Measurements from ENCODE around the gene CACNA1S.

- TF ChIP-seq, protein P1, sequence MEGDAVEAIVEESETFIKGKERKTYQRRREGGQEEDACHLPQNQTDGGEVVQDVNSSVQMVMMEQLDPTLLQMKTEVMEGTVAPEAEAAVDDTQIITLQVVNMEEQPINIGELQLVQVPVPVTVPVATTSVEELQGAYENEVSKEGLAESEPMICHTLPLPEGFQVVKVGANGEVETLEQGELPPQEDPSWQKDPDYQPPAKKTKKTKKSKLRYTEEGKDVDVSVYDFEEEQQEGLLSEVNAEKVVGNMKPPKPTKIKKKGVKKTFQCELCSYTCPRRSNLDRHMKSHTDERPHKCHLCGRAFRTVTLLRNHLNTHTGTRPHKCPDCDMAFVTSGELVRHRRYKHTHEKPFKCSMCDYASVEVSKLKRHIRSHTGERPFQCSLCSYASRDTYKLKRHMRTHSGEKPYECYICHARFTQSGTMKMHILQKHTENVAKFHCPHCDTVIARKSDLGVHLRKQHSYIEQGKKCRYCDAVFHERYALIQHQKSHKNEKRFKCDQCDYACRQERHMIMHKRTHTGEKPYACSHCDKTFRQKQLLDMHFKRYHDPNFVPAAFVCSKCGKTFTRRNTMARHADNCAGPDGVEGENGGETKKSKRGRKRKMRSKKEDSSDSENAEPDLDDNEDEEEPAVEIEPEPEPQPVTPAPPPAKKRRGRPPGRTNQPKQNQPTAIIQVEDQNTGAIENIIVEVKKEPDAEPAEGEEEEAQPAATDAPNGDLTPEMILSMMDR (IDR thresholded peaks at IDR 0.05), result no peak
- TF ChIP-seq POLR2AphosphoS5 (IDR thresholded peaks at IDR 0.05), result no peak
Measured at GRCh38 chr1:201002510-201002909, 109.7 kb downstream of the CACNA1S start.
